GM12878 (cell line): Measurements from ENCODE around the gene MBNL1. TPM values are rescaled to one million over a fixed set of nuclear protein-coding genes. Genes with fewer than 3 reads are reported as not detected.

ENCODE experiments used
- ATAC-seq: fragments of 200-7000 bp; cut with Tn5 transposase; 3 replicates; pipeline ENCODE4 v1.9.1; 2020; ENCODE audit warnings: mild to moderate bottlenecking, moderate library complexity
- BruUV-seq: library from RNA; stranded (reverse); fragments of 400-500 nt; replicated peaks from 2 replicates; lab custom pipeline; 2021; lab: Mats Ljungman, UMichigan
- CTCF ChIA-PET: fragments of 300-600 bp; sonication (Branson Sonifier 250); formaldehyde crosslinking; extraction: SDS; loops from one replicate; lab custom pipeline; 2021; ENCODE audit warnings: inconsistent platforms; lab: Yijun Ruan, JAX
- POLR2A ChIA-PET: fragments of 350-600 bp; formaldehyde crosslinking; extraction: SDS; loops from one replicate; lab custom pipeline; 2021; ENCODE audit warnings: inconsistent platforms; lab: Charles Lee
- RAD21 ChIA-PET: fragments of 300-600 bp; sonication (Branson Sonifier 250); formaldehyde crosslinking; loops from one replicate; lab custom pipeline; 2023; ENCODE audit warnings: antibody characterized with exemption; ENCODE audit not compliant: unreplicated experiment; lab: Charles Lee
- SMC1A ChIA-PET: fragments of 300-600 bp; sonication (Branson Sonifier 250); formaldehyde crosslinking; loops from one replicate; lab custom pipeline; 2023; ENCODE audit not compliant: unreplicated experiment, uncharacterized antibody; lab: Charles Lee
- DNase-seq: peaks from one replicate; pipeline ENCODE4 v3.0.0-alpha.2; 2011; ENCODE audit warnings: low read depth, low spot score
- FAIRE-seq: peaks from 3 replicates; lab custom pipeline; 2011; peaks lifted over from hg19 to GRCh38; lab: Jason Lieb, UNC
- H2AFZ ChIP-seq: 2 replicates; pipeline ENCODE4 v1.6.0; 2011; ENCODE audit warnings: low read depth, low read length, control low read depth; ENCODE audit not compliant: control insufficient read depth
- H3K27ac ChIP-seq: 2 replicates; pipeline ENCODE4 v1.5.1; 2011; ENCODE audit warnings: control low read depth; ENCODE audit not compliant: control insufficient read depth, insufficient read depth
- H3K27me3 ChIP-seq, 2 experiments: replicated peaks in 1 of 2; 2 replicates each; pipeline versions ENCODE4 v1.6.0 to v1.6.1; 2011; ENCODE audit warnings: low read length in 1 of 2; ENCODE audit not compliant: control insufficient read depth in 2 of 2, insufficient read depth in 2 of 2
- H3K36me3 ChIP-seq, 2 experiments: 2 replicates each; pipeline ENCODE4 v1.5.1; 2011; ENCODE audit warnings: low read length in 1 of 2; ENCODE audit not compliant: control insufficient read depth in 2 of 2, insufficient read depth in 2 of 2
- H3K4me1 ChIP-seq: 2 replicates; pipeline ENCODE4 v1.6.1; 2011; ENCODE audit warnings: mild to moderate bottlenecking, low read length, moderate library complexity, mixed read lengths; ENCODE audit not compliant: control insufficient read depth, insufficient read depth
- H3K4me2 ChIP-seq: 2 replicates; pipeline ENCODE4 v1.6.0; 2011; ENCODE audit warnings: control low read depth; ENCODE audit not compliant: control insufficient read depth, insufficient read depth
- H3K4me3 ChIP-seq: fragments of 200-600 bp; sonication (generic); 2 replicates; pipeline ENCODE4 v1.5.1; 2016
- H3K79me2 ChIP-seq: 2 replicates; pipeline ENCODE4 v1.6.0; 2011; ENCODE audit warnings: low read length; ENCODE audit not compliant: control insufficient read depth, insufficient read depth
- H3K9ac ChIP-seq: 2 replicates; pipeline ENCODE4 v1.8.0; 2011; ENCODE audit warnings: low read length, control low read depth, mixed read lengths; ENCODE audit not compliant: control insufficient read depth, insufficient read depth
- H3K9me3 ChIP-seq: replicated peaks from 3 replicates; pipeline ENCODE4 v1.5.1; 2011; ENCODE audit warnings: mild to moderate bottlenecking, low read length; ENCODE audit not compliant: control insufficient read depth, insufficient read depth
- H4K20me1 ChIP-seq: 2 replicates; pipeline ENCODE4 v1.6.0; 2011; ENCODE audit not compliant: control insufficient read depth, insufficient read depth
- BRCA1 ChIP-seq: IDR thresholded peaks from 2 replicates; pipeline ENCODE4 v1.6.1; 2011; ENCODE audit warnings: low read depth, low read length, improper control_type of control experiment
- FOXK2 ChIP-seq: fragments of 450-650 bp; IDR thresholded peaks from 2 replicates; pipeline ENCODE4 v1.6.1; 2017; ENCODE audit warnings: mild to moderate bottlenecking, moderate library complexity
- IRF4 ChIP-seq: IDR thresholded peaks from 2 replicates; pipeline ENCODE4 v1.6.1; 2011; ENCODE audit warnings: low read depth, low read length
- RBBP5 ChIP-seq: fragments of 200-600 bp; sonication (generic); conservative IDR thresholded peaks from 2 replicates; pipeline ENCODE4 v1.6.1; 2016
- ZNF217 ChIP-seq: fragments of 450-650 bp; IDR thresholded peaks from 2 replicates; pipeline ENCODE4 v1.6.1; 2017; ENCODE audit warnings: antibody characterized with exemption, mild to moderate bottlenecking
- WGBS: methylation state at CpG from one replicate; pipeline ENCODE4 v1.1.6; 2016; ENCODE audit warnings: low lambda C conversion rate; ENCODE audit not compliant: insufficient replicate concordance, insufficient coverage; ENCODE audit errors: missing lambda C conversion rate; 5-methylcytosine and 5-hydroxymethylcytosine counted together
- in situ Hi-C: fragments of 300-500 bp; cut with MboI; formaldehyde crosslinking; loops from 9 replicates; pipeline ENCODE4 v1.14.3; 2018; ENCODE audit warnings: mixed read lengths
- intact Hi-C: fragments of 100-400 bp; cut with micrococcal nuclease; formaldehyde crosslinking; loops from one replicate; pipeline ENCODE4 v1.14.2; 2022; ENCODE audit not compliant: unreplicated experiment
- polyA plus RNA-seq, 11 experiments: library from polyadenylated mRNA; depleted of rRNA in 4 of 11; unstranded in 6 of 11; stranded (reverse) in 5 of 11; fragments of >200 nt; fragmentation: Nextera tagmentation in 4 of 11; fragmentation: Illumina TruSeq in 1 of 11; extraction: Ambion mirVana in 4 of 11; extraction: Trizol in 1 of 11; gene quantifications; 1 replicate in 1 of 11; 2 replicates in 10 of 11; pipeline versions ENCODE4 v1.2.1 to v1.2.3, GENCODE V29; 2011 to 2016; ENCODE audit warnings: inconsistent platforms in 2 of 11, missing spikeins in 2 of 11, low read depth in 1 of 11
- total RNA-seq, 4 experiments: library from RNA; depleted of rRNA in 3 of 4; stranded (reverse); fragments of >200 nt in 3 of 4; fragmentation: Illumina TruSeq in 1 of 4; extraction: Trizol in 1 of 4; gene quantifications; 2 replicates each; pipeline versions ENCODE4 v1.2.1 to v1.2.3, GENCODE V29; 2013 to 2021
- TF ChIP-seq, protein P1 (sequence below): fragments of 450-650 bp; IDR thresholded peaks from 2 replicates; pipeline ENCODE4 v1.6.1; 2017; ENCODE audit warnings: borderline replicate concordance
- TF ChIP-seq, protein P2 (sequence below): fragments of 450-650 bp; IDR thresholded peaks from 2 replicates; pipeline ENCODE4 v1.6.1; 2016; ENCODE audit warnings: mild to moderate bottlenecking
- TF ChIP-seq, protein P3 (sequence below): fragments of 450-650 bp; formaldehyde crosslinking; IDR thresholded peaks from 2 replicates; pipeline ENCODE4 v1.5.0; 2022; ENCODE audit warnings: mild to moderate bottlenecking, missing genetic modification characterization
- TF ChIP-seq, protein P4 (sequence below): IDR thresholded peaks from 2 replicates; pipeline ENCODE4 v1.6.1; 2011; ENCODE audit warnings: mild to moderate bottlenecking, low read depth, low read length, moderate library complexity; ENCODE audit not compliant: insufficient replicate concordance

Gene MBNL1
- total and polyA plus RNA-seq, 10 of the 15 experiments (the other 5 are each of a cell fraction or from before 2014, with no cell fraction given) = 59.6 to 337 (median 143) TPM

DNA sequence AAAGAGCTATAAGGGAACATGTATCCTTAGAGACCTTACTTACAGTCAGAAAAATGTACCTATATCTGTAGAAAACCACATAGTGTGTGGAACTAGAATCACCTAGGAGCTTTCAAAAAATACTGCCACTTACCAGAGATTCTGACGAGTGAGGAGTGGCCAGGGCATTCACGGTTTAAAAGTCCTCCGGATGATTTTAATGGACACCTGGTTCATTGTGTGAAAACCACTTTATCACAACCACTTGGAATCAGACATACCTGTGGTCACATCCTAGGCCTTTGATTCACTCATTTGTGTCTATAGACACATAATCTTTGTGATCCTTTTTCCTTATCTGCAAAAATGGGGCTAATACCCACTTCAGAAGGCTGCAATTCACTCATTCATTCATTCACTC lies 159.8 kb downstream of the MBNL1 start:
- H3K9ac ChIP-seq = no peak overlapping the region
- DNase-seq (no peak), ATAC-seq (peak; percentile 17; the same call in 2 of the 3 replicates), FAIRE-seq (no peak)
- H3K9me3 ChIP-seq = peaks cover 10% of the 10 kb centered on the region
- peaks cover 5% of the 10 kb centered on the region for H3K79me2 ChIP-seq
- POLR2A ChIA-PET = no interaction called here
- H3K4me1 ChIP-seq = no peaks in the 10 kb centered on the region
- in situ Hi-C loops = no loop called here
- no peaks in the 10 kb centered on the region for H3K27me3 ChIP-seq
- no peak for TF ChIP-seq RBBP5
- TF ChIP-seq, protein P1, sequence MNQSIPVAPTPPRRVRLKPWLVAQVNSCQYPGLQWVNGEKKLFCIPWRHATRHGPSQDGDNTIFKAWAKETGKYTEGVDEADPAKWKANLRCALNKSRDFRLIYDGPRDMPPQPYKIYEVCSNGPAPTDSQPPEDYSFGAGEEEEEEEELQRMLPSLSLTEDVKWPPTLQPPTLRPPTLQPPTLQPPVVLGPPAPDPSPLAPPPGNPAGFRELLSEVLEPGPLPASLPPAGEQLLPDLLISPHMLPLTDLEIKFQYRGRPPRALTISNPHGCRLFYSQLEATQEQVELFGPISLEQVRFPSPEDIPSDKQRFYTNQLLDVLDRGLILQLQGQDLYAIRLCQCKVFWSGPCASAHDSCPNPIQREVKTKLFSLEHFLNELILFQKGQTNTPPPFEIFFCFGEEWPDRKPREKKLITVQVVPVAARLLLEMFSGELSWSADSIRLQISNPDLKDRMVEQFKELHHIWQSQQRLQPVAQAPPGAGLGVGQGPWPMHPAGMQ = no peak
- TF ChIP-seq IRF4 = no peak
- no peak for TF ChIP-seq FOXK2
- TF ChIP-seq, protein P2, sequence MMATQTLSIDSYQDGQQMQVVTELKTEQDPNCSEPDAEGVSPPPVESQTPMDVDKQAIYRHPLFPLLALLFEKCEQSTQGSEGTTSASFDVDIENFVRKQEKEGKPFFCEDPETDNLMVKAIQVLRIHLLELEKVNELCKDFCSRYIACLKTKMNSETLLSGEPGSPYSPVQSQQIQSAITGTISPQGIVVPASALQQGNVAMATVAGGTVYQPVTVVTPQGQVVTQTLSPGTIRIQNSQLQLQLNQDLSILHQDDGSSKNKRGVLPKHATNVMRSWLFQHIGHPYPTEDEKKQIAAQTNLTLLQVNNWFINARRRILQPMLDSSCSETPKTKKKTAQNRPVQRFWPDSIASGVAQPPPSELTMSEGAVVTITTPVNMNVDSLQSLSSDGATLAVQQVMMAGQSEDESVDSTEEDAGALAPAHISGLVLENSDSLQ = no peak
- TF ChIP-seq ZNF217 = no peak
- TF ChIP-seq, protein P3, sequence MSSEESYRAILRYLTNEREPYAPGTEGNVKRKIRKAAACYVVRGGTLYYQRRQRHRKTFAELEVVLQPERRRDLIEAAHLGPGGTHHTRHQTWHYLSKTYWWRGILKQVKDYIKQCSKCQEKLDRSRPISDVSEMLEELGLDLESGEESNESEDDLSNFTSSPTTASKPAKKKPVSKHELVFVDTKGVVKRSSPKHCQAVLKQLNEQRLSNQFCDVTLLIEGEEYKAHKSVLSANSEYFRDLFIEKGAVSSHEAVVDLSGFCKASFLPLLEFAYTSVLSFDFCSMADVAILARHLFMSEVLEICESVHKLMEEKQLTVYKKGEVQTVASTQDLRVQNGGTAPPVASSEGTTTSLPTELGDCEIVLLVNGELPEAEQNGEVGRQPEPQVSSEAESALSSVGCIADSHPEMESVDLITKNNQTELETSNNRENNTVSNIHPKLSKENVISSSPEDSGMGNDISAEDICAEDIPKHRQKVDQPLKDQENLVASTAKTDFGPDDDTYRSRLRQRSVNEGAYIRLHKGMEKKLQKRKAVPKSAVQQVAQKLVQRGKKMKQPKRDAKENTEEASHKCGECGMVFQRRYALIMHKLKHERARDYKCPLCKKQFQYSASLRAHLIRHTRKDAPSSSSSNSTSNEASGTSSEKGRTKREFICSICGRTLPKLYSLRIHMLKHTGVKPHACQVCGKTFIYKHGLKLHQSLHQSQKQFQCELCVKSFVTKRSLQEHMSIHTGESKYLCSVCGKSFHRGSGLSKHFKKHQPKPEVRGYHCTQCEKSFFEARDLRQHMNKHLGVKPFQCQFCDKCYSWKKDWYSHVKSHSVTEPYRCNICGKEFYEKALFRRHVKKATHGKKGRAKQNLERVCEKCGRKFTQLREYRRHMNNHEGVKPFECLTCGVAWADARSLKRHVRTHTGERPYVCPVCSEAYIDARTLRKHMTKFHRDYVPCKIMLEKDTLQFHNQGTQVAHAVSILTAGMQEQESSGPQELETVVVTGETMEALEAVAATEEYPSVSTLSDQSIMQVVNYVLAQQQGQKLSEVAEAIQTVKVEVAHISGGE = no peak
- TF ChIP-seq, protein P4, sequence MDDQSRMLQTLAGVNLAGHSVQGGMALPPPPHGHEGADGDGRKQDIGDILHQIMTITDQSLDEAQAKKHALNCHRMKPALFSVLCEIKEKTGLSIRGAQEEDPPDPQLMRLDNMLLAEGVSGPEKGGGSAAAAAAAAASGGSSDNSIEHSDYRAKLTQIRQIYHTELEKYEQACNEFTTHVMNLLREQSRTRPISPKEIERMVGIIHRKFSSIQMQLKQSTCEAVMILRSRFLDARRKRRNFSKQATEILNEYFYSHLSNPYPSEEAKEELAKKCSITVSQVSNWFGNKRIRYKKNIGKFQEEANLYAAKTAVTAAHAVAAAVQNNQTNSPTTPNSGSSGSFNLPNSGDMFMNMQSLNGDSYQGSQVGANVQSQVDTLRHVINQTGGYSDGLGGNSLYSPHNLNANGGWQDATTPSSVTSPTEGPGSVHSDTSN = no peak
- no peak for TF ChIP-seq BRCA1
- H4K20me1 ChIP-seq = no peaks in the 10 kb centered on the region
- intact Hi-C loops = no loop called here
- H3K4me3 ChIP-seq = no peak overlapping the region
- no peak overlapping the region for H3K4me2 ChIP-seq
- SMC1A ChIA-PET = interaction anchor here (6.2 kb wide), 1 partner anchor 15 kb away, joined by 39 read pairs; no protein-coding TSS in a partner anchor
- H3K27ac ChIP-seq = no peak overlapping the region
- no peak overlapping the region for H2AFZ ChIP-seq
- RAD21 ChIA-PET = no interaction called here
- H3K36me3 ChIP-seq = peaks cover 0 to 8% of the 10 kb centered on the region in 2 experiments; a peak in 2 of 4 replicates
- 99% methylated on average over 3 of the region's 3 CpGs for WGBS
- no TSS peak for BruUV-seq
- CTCF ChIA-PET = interaction anchor here (1.2 to 1.6 kb wide), 2 partner anchors 12 to 16 kb away, joined by 3 to 5 read pairs; no protein-coding TSS in a partner anchor
